NCI-H1417 treated with DMSO at 0.1 percent for 48 hours (cell line): ENCODE data around the gene ZNF850.

Source experiments
- DNase-seq: peaks from one replicate; lab custom pipeline; 2025; lab: John Stamatoyannopoulos, UW

Gene ZNF850

DNA sequence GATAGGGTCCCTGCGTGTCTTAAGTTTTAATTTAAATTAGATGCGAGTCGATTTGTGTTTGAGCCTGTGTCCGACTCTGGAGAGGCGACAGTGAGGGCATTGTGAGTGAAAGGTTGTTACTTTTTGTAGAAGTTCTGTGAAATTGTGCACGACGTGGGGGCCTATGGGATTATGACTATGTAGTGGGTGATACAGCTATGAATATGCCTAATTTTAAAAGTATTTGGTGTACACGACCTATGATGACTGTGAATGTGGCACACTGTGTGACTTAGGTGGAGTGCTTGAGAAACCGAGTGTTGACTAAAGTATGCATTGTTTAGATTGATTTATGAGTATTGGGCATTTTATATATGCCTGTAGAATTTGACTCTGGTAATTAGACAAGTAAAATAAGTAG, 84.5 kb downstream of the ZNF850 start:
- no peak for DNase-seq

DNA sequence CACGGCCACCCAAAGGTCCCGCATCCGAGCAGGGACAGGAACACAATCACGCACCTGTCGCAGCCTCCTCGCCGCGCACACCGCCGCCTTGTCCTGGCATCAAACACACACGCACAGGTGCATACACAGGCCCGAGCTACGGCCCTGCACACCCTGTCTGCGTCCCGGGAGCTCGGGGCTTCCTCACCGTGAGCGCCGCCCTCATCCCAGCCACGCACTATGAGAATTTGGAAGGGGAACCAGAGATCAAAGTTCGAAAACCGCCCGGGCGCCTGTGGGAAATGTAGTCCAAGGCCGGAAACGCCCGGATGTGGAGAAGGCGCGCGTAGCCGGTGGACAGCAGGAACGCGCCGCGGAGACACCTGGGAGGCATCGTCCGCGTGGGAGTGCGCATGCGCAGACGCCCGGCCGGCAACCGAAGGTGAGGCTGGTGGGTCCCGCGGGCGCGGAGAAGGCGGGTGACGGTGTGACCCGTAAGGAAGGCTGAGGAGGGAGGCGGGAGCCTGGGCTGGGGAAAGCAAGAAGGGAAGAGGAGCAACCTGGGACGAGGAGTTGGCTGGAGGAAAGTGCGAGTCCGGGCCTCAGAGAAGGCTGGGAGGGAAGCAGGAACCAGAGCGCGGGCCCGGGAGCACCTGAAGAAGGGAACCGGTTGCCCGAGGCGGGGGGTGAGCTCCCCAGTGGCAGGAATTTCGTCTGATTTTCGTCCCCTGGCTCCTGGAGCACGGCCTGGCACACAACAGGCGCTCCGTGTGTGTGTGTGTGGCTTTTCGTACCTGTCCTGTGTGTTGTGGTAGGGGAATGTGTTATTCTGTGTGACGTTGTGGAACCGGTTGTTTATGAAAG, 85.2 kb downstream of the ZNF850 start, which contains the start of gene ZNF567:
Gene ZNF567 (plus strand): TSS at position 399 of the 843 bp plus-strand sequence. CDS start 7,256 bp downstream, outside the sequence.
- peak; percentile 75 for DNase-seq

DNA sequence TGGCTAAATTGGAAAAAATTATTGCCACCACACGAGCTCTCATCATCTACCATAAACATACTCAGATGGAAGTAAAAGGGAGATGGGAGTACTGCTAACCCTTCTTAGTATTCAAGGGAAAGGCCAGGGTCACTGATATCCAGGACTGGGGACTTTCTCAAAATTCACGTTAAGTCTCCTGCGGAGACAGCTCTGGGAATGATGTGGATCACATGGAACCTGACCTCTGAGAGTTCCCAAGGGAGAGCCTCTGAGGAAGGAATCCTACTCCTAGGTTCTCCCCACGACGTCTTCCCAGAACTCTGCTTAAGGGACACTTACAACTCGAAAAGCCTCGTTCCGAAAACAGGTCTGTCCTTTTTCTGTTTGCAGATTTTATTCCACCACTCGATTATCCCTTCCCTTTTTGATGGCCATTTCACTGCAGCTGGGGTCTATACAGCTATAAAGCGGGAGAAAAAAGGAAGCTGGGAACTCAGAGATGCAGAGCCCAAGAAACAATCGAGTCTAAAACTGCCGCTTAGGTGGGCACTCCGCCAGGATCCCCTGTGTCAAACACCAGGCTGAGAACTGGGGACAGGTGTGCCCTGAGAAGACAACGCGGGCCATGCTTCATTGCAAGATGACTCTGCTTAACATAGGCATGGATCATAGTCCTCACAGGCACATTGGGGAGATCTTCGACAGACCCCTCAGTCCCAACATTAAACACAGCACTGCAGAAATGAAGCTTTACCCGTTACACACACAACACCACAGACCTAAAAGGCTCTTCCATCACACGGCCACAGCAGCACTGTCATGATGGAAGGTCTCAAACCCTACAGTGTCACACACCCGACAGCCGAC, 86.0 kb downstream of the ZNF850 start:
- no peak for DNase-seq

- DNase-seq, result no peak
These were observed 86.8 kb downstream of the ZNF850 start for GRCh38 chr19:36685835-36686234.

GRCh38 chr19:36679455-36679854, 93.2 kb downstream of the ZNF850 start:
- no peak for DNase-seq

- no peak for DNase-seq
These were observed 98.4 kb downstream of the ZNF850 start for GRCh38 chr19:36674201-36674600.

- DNase-seq, result no peak
These were observed 100.2 kb downstream of the ZNF850 start for GRCh38 chr19:36672368-36672767.

- no peak for DNase-seq
These were observed 104.0 kb downstream of the ZNF850 start for GRCh38 chr19:36668646-36669045.

GRCh38 chr19:36665832-36666231, 106.8 kb downstream of the ZNF850 start:
- no peak for DNase-seq
